Measurements from ENCODE around the gene SENP3.
"Not testable (repeated sequence)": the region's sequence is repeated elsewhere in the genome, so short reads cannot be mapped to it uniquely, and the experiment has no call there.

SENP3 gene

DNA sequence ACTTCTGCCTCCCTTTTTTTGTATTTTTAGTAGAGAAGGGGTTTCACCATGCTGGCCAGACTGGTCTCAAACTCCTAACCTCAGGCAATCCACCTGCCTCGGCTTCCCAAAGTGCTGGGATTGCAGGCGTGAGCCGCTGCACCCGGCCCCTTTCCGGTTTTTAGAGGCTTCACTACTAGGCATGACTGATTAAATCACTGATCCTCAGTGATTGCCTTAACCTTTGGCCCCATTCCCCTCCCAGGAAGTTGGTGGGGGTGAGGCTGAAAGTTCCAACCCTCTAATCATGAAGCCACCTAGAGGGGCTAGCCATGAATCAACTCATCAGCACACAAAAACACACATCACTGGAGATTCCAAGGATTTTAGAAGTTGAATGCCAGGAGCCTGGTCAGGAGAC lies 35.8 kb downstream of the SENP3 start:
- not testable (repeated sequence) for DNase-seq (ENCODE audit: low read depth)

- DNase-seq (ENCODE audit: low read depth), result no peak
Observed at GRCh38 chr17:7606280-7606679, 44.6 kb downstream of the SENP3 start.

DNA sequence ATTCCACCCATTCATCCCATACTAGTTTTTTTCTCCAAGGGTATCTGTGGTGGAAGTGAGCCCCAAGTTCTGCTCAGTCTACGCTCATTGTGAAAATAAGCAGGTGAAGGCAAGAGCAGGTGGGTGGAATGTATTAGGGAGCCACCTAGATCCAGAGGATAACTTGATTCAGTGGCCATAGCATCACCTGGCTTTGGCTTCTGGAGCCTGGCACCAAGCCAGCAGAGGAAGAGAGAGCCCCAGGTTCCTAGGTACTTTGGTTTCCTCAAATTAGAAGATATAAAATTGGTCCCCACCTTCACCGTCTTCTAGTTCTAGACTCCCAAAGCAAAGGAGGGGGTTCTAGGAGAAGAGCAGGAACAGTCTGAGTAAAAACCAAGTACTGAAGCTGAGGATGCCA lies 48.9 kb downstream of the SENP3 start:
- no peak for DNase-seq (ENCODE audit: low read depth)

DNA sequence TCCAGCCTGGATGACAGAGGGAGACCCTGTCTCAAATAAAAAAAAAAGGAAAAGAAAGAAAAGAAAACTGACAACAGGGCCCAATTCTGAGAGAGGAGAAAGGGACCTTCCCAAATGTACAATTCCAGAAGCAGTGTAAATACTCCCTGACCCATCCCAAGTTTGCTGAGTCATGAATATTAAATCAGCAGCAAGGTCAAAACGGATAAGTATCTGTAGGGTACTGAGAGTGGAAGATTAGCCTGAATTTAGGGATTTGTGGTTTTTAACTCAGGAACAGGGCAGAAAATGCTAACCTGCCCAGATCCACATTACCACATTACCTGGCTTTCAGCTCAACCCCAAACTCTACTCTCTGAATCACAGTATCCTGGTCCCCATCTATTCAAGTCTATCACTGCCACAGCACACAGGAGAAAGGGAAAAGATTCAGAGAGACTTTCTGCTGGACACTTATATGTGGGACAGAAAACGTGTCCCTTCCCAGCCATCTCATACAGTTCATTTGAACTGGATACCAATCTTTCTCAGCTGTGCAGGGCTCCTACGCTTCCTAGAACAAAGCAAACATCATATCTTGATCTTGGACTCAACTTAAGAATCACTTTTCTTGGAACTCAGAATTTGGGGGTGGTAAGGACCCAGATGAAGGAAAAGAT lies 50.0 kb downstream of the SENP3 start:
- DNase-seq (ENCODE audit: low read depth), result no peak

DNA sequence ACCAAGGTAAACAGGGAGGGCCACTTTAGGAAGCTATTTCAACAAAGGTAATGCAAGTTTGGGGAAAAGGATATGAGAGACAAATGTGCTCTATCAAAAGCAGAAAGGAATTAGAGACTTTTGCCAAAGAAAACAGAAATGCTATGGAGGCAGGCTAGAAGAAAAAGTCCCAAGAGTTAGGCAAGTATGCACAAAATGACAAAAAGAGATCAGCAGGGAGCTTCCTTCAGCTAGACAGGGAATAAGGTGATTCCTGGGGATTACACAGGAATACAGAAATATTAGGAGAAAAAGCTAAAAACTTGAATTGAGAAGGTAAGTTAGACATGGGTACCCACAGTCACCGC lies 50.5 kb downstream of the SENP3 start:
- DNase-seq (ENCODE audit: low read depth), result no peak

DNA sequence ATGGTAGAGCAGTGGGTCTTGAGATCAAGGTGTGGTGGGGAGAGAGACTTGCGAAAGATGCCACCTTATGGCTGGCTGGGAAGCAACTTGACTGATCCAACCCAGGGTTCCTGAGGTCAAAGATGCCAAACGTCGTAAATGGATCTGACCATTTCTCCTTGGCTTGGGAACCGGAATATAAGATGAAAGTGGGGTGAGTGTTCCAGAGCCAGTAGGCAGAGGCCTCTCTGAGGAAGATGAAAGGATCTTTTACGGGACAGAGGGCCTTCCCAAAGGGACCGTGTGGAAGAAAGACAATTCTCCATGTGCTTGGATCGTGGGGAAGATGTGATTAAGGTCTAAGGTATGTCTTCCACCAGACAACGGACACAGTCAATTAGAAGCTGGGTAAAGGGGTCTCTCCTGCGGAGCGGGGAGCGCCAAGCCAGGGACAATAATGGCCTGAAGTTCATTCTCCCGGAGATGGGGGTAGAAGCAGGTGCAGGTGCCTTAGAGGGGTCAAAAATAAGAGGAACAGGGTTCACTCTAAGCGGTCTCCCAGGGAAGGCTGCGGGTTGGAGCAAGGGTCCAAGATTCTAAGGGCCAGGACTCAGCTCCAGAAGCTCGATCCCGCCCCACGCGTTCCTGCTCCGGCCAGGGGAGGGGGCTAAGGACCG lies 52.2 kb downstream of the SENP3 start:
- DNase-seq (ENCODE audit: low read depth), result no peak

GRCh38 chr17:7614425-7615264 lies 52.9 kb downstream of the SENP3 start, which contains the start of gene FXR2:
Gene FXR2 (minus strand): TSS chr17:7614897. CDS start chr17:7614532, 365 bp downstream.
- peak; percentile 100 for DNase-seq (ENCODE audit: low read depth)

- no peak for DNase-seq (ENCODE audit: low read depth)
Observed at GRCh38 chr17:7615265-7615747, 53.6 kb downstream of the SENP3 start.

- no peak for DNase-seq (ENCODE audit: low read depth)
Observed at GRCh38 chr17:7618608-7619007, 56.9 kb downstream of the SENP3 start.

DNA sequence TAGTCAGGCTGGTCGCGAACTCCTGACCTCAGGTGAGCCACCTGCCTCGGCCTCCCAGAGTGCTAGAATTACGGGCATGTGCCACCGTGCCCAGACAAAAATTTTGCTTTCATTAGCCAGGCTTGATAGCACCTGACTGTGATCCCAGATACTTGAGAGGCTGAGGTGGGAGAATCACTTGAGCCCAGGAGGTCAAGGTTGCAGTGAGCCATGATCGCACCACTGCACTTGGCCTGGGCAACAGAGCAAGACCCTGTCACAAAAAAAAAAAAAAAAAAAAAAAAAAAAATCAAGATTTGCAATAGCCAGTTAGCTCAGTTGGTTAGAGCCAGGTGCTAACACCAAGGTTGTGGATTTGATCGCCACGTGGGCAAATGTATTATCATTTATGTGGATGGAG lies 59.1 kb downstream of the SENP3 start:
- DNase-seq (ENCODE audit: low read depth), result no peak

All from fibroblast of the conjunctiva (primary cell).